Upper lobe of left lung (tissue), 6 donors: ENCODE data around the gene STKLD1. TPM values are rescaled to one million over a fixed set of nuclear protein-coding genes. Genes with fewer than 3 reads are reported as not detected.
A peak's percentile ranks its signal among the peaks of the same experiment; 100 is the strongest.
"Not testable (repeated sequence)": the region's sequence is repeated elsewhere in the genome, so short reads cannot be mapped to it uniquely, and the experiment has no call there.

Experiments
- ATAC-seq, 2 donors: fragments of 200-7000 bp; cut with Tn5 transposase; one replicate each; pipeline ENCODE4 v1.9.1; 2022; ENCODE audit warnings: mild to moderate bottlenecking in 2 of 2, moderate library complexity in 2 of 2; ENCODE audit not compliant: low FRiP score in 2 of 2
- DNase-seq, 2 donors: peaks; one replicate each; pipeline ENCODE4 v3.0.0-alpha.2; 2019 to 2020
- H3K27ac ChIP-seq, 4 donors: fragments of 200-600 bp; sonication (generic); one replicate each; pipeline ENCODE4 v1.5.1; 2016 to 2019
- H3K27me3 ChIP-seq, 4 donors: fragments of 200-600 bp; sonication (generic); one replicate each; pipeline ENCODE4 v1.5.1; 2017 to 2019
- H3K36me3 ChIP-seq, 4 donors: fragments of 200-600 bp; sonication (generic); one replicate each; pipeline ENCODE4 v1.5.1; 2016 to 2019
- H3K4me1 ChIP-seq, 4 donors: fragments of 200-600 bp; sonication (generic); one replicate each; pipeline ENCODE4 v1.5.1; 2018 to 2019
- H3K4me3 ChIP-seq, 4 donors: fragments of 200-600 bp; sonication (generic); one replicate each; pipeline ENCODE4 v1.5.1; 2017 to 2019; ENCODE audit warnings: mild to moderate bottlenecking in 2 of 4, moderate library complexity in 1 of 4
- H3K9me3 ChIP-seq, 4 donors: fragments of 200-600 bp; sonication (generic); one replicate each; pipeline ENCODE4 v1.5.1; 2018 to 2019
- CTCF ChIP-seq, 6 experiments: fragments of 450-650 bp in 4 of 6; fragments of 200-600 bp in 2 of 6; sonication (generic) in 2 of 6; IDR thresholded peaks; one replicate each; pipeline ENCODE4 v1.5.1; 2016 to 2019; ENCODE audit warnings: antibody characterized with exemption in 6 of 6
- EP300 ChIP-seq, 4 donors: sonication (generic); formaldehyde crosslinking; IDR thresholded peaks; one replicate each; pipeline ENCODE4 v1.5.1; 2017; ENCODE audit warnings: antibody characterized with exemption in 4 of 4, control low read depth in 2 of 4
- POLR2A ChIP-seq, 4 donors: fragments of 450-650 bp; IDR thresholded peaks; one replicate each; pipeline ENCODE4 v1.5.1; 2016 to 2017; ENCODE audit warnings: antibody characterized with exemption in 4 of 4, mild to moderate bottlenecking in 2 of 4
- POLR2AphosphoS5 ChIP-seq, 2 donors: sonication (generic); formaldehyde crosslinking; IDR thresholded peaks; one replicate each; pipeline ENCODE4 v1.5.1; 2017; ENCODE audit warnings: antibody characterized with exemption in 2 of 2
- WGBS, 2 donors: methylation state at CpG; one replicate each; pipeline ENCODE4 v1.1.5; 2017 to 2018; 5-methylcytosine and 5-hydroxymethylcytosine counted together
- total RNA-seq, 6 donors: library from RNA; depleted of rRNA in 4 of 6; stranded (reverse); fragments of >200 nt in 4 of 6; gene quantifications; one replicate each; pipeline versions ENCODE4 v1.1.0 to v1.2.1, GENCODE V29; 2016 to 2021
- donor health status: DM: no; HTN: no; CAD: no; lungs with moderate emphysema.
- donor health status: DM: no; HTN: yes; CAD: no; lungs with severe emphysema.

The STKLD1 gene
- total RNA-seq, 6 donors from 2014 or later: 0.59 to 3.1 (median 1.6) TPM; not detected in 2

GRCh38 chr9:133443248-133443647, 67.1 kb downstream of the STKLD1 start:
- ATAC-seq (no peak), DNase-seq (no peak)
- H3K27me3 ChIP-seq: no peaks in the 10 kb centered on the region
- H3K4me1 ChIP-seq: no peaks in the 10 kb centered on the region
- no peaks in the 10 kb centered on the region for H3K9me3 ChIP-seq
- 90 to 100% methylated on average over 1 to 4 of the region's 15 CpGs for WGBS, 2 donors
- H3K27ac ChIP-seq: no peak overlapping the region
- no peak for TF ChIP-seq EP300 (IDR thresholded peaks at IDR 0.05)
- no peak overlapping the region for H3K4me3 ChIP-seq
- no peaks in the 10 kb centered on the region for H3K36me3 ChIP-seq

GRCh38 chr9:133443982-133444381, 67.8 kb downstream of the STKLD1 start:
- TF ChIP-seq POLR2AphosphoS5 (IDR thresholded peaks at IDR 0.05) (no peak), POLR2A (IDR thresholded peaks at IDR 0.05) (no peak), CTCF (IDR thresholded peaks at IDR 0.05) (no peak), EP300 (IDR thresholded peaks at IDR 0.05) (no peak)
- WGBS, 2 donors: 74 to 92% methylated on average over 8 of the region's 8 CpGs
- no peak for ATAC-seq

GRCh38 chr9:133445293-133445969, 69.3 kb downstream of the STKLD1 start:
- Histone ChIP-seq H3K4me1 (no peaks in the 10 kb centered on the region), H3K27ac (no peak overlapping the region), H3K27me3 (no peaks in the 10 kb centered on the region), H3K9me3 (no peaks in the 10 kb centered on the region), H3K4me3 (no peak overlapping the region), H3K36me3 (no peaks in the 10 kb centered on the region)
- TF ChIP-seq POLR2AphosphoS5 (IDR thresholded peaks at IDR 0.05) (no peak), EP300 (IDR thresholded peaks at IDR 0.05) (no peak), CTCF (IDR thresholded peaks at IDR 0.05) (no peak), POLR2A (IDR thresholded peaks at IDR 0.05) (no peak)
- DNase-seq (no peak), ATAC-seq (no peak)
- WGBS, 2 donors: 83% methylated on average over 12 to 20 of the region's 23 CpGs

More at GRCh38 chr9:133443982-133444381, 67.8 kb downstream of the STKLD1 start:
- H3K4me3 ChIP-seq: no peak overlapping the region
- H3K4me1 ChIP-seq: no peaks in the 10 kb centered on the region
- H3K27me3 ChIP-seq: no peaks in the 10 kb centered on the region
- no peaks in the 10 kb centered on the region for H3K9me3 ChIP-seq
- no peak overlapping the region for H3K27ac ChIP-seq
- no peaks in the 10 kb centered on the region for H3K36me3 ChIP-seq
- no peak for DNase-seq

- H3K27ac ChIP-seq: no peak overlapping the region
- DNase-seq: no peak
- WGBS, 2 donors: 78% methylated on average over 13 of the region's 13 CpGs; no CpG with 5 or more reads in 1 of the 2 donors
Measured at GRCh38 chr9:133448487-133448972, 72.4 kb downstream of the STKLD1 start.

GRCh38 chr9:133449760-133450159, 73.6 kb downstream of the STKLD1 start:
- DNase-seq (peak in 1 of 2 donors; percentile 80), ATAC-seq (peak in 1 of 2 donors; percentile 82)
- no peaks in the 10 kb centered on the region for H3K27me3 ChIP-seq
- H3K4me3 ChIP-seq: no peak overlapping the region
- no peaks in the 10 kb centered on the region for H3K9me3 ChIP-seq
- TF ChIP-seq POLR2A (IDR thresholded peaks at IDR 0.05) (no peak), EP300 (IDR thresholded peaks at IDR 0.05) (no peak), CTCF (IDR thresholded peaks at IDR 0.05) (no peak), POLR2AphosphoS5 (IDR thresholded peaks at IDR 0.05) (no peak)
- H3K4me1 ChIP-seq: no peaks in the 10 kb centered on the region
- no peak overlapping the region for H3K27ac ChIP-seq
- H3K36me3 ChIP-seq: no peaks in the 10 kb centered on the region
- WGBS, 2 donors: 84 to 86% methylated on average over 8 to 12 of the region's 12 CpGs

More at GRCh38 chr9:133448487-133448972, 72.4 kb downstream of the STKLD1 start:
- TF ChIP-seq POLR2A (IDR thresholded peaks at IDR 0.05) (no peak), CTCF (IDR thresholded peaks at IDR 0.05) (no peak), POLR2AphosphoS5 (IDR thresholded peaks at IDR 0.05) (no peak), EP300 (IDR thresholded peaks at IDR 0.05) (no peak)
- H3K9me3 ChIP-seq: no peaks in the 10 kb centered on the region
- H3K36me3 ChIP-seq: no peaks in the 10 kb centered on the region
- no peaks in the 10 kb centered on the region for H3K4me1 ChIP-seq
- ATAC-seq: no peak
- H3K4me3 ChIP-seq: no peak overlapping the region
- no peaks in the 10 kb centered on the region for H3K27me3 ChIP-seq

GRCh38 chr9:133451865-133452264, 75.7 kb downstream of the STKLD1 start:
- ATAC-seq, H3K9me3 ChIP-seq: not testable (repeated sequence)
- 92 to 98% methylated on average over 5 of the region's 5 CpGs for WGBS, 2 donors

More at GRCh38 chr9:133451865-133452264, 75.7 kb downstream of the STKLD1 start:
- H3K36me3 ChIP-seq, H3K27ac ChIP-seq, H3K4me3 ChIP-seq, H3K27me3 ChIP-seq, H3K4me1 ChIP-seq, DNase-seq: not testable (repeated sequence)
